Sigmoid colon (tissue), 7 donors: ENCODE data around the gene CFAP45. TPM values are rescaled to one million over a fixed set of nuclear protein-coding genes. Genes with fewer than 3 reads are reported as not detected.
A peak's percentile ranks its signal among the peaks of the same experiment; 100 is the strongest.

Experiments used
- DNase-seq: peaks from one replicate; pipeline ENCODE4 v3.0.0-alpha.2; 2019
- H3K27ac ChIP-seq, 4 donors: fragments of 200-600 bp; sonication (generic); one replicate each; pipeline ENCODE4 v1.5.1; 2016 to 2019; ENCODE audit warnings: mild to moderate bottlenecking in 1 of 4
- H3K27me3 ChIP-seq, 3 donors: fragments of 200-600 bp; sonication (generic); one replicate each; pipeline ENCODE4 v1.5.1; 2019; ENCODE audit warnings: mild to moderate bottlenecking in 1 of 3
- H3K36me3 ChIP-seq, 4 donors: fragments of 200-600 bp; sonication (generic); one replicate each; pipeline ENCODE4 v1.5.1; 2016 to 2019
- H3K4me1 ChIP-seq, 4 donors: fragments of 200-600 bp; sonication (generic); one replicate each; pipeline ENCODE4 v1.5.1; 2017 to 2019
- H3K4me3 ChIP-seq, 4 donors: fragments of 200-600 bp; sonication (generic); one replicate each; pipeline ENCODE4 v1.5.1; 2017 to 2019; ENCODE audit warnings: mild to moderate bottlenecking in 2 of 4, moderate library complexity in 1 of 4
- H3K9me3 ChIP-seq, 4 donors: fragments of 200-600 bp in 3 of 4; sonication (generic) in 3 of 4; one replicate each; pipeline versions ENCODE4 v1.5.1 to v1.6.1; 2013 to 2019
- EP300 ChIP-seq, 4 donors: sonication (generic); formaldehyde crosslinking; IDR thresholded peaks; one replicate each; pipeline ENCODE4 v1.6.1; 2017; ENCODE audit warnings: antibody characterized with exemption in 4 of 4
- POLR2A ChIP-seq, 2 donors: fragments of 450-650 bp; IDR thresholded peaks; one replicate each; pipeline ENCODE4 v1.6.1; 2016; ENCODE audit warnings: antibody characterized with exemption in 2 of 2, mild to moderate bottlenecking in 2 of 2, moderate library complexity in 2 of 2
- POLR2AphosphoS5 ChIP-seq, 4 donors: sonication (generic); formaldehyde crosslinking; IDR thresholded peaks; one replicate each; pipeline ENCODE4 v1.6.1; 2017; ENCODE audit warnings: antibody characterized with exemption in 4 of 4
- WGBS, 2 donors: extraction: QIAGEN DNeasy Blood & Tissue Kit; methylation state at CpG; one replicate each; pipeline ENCODE4 v1.1.7; 2013; 5-methylcytosine and 5-hydroxymethylcytosine counted together
- intact Hi-C: fragments of 100-400 bp; cut with DNase I; formaldehyde crosslinking; loops from one replicate; pipeline ENCODE4 v1.15.1; 2023
- polyA plus RNA-seq, 3 donors: library from polyadenylated mRNA; stranded (reverse); fragments of 200-250 nt; gene quantifications; one replicate each; pipeline ENCODE4 v1.2.3, GENCODE V29; 2013
- total RNA-seq, 4 donors: library from RNA; depleted of rRNA; stranded (reverse); fragments of >200 nt; gene quantifications; one replicate each; pipeline ENCODE4 v1.1.0, GENCODE V29; 2016
- TF ChIP-seq, protein P1 (sequence below), 4 experiments: fragments of 450-650 bp in 3 of 4; fragments of 200-600 bp in 1 of 4; IDR thresholded peaks; one replicate each; pipeline ENCODE4 v1.5.1; 2016 to 2019; ENCODE audit warnings: antibody characterized with exemption in 4 of 4, mild to moderate bottlenecking in 3 of 4, moderate library complexity in 2 of 4
- donor health status: healthy with polysubstance abuse.
- donor health status: Bipolar disorder and iron deficiency.
- donor health status: healthy.

Gene CFAP45
- total and polyA plus RNA-seq, 7 donors: 0.29 to 1.8 (median 1.0) TPM; not detected in 3

DNA sequence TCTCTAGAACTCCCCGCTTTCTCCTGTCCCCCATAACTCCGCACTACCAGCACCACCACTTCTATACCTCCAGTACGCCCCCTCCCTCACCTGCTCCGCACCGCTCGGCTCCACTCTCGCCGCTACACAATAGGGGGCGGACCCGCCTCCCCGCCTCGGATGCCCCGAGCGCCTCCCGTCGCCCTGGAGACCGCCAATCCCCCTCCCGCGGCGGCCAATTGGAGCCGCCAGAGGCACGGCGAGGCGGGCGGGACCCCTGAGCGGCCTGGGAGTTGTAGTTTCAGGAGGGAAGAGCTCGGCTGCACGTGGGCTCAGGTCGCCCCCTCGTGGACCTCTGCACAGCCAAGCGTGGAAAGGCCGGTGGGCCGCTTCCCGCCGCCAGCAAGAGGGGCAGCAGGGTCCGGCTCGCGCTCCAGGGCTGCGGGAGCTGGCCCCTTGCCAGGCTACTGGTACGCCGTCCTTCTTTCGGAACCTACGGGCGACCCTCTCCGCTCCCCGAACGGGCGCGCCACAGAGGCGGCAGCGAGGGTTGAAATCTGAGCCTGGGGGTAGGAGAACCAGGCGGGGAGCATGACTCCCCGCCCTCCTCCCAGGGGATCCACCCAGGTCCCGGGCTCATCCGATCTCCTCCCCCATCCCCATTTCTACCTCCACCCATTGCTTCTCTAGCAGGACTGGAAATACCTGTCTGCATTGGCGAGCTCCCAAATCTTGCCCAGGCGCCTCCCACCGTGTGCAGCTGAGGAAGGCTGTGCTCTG lies 45.7 kb upstream of the CFAP45 start, which contains the start of gene IGSF9:
IGSF9 (minus strand) TSS at position 131 of the 759 bp plus-strand sequence. CDS start 2,159 bp downstream, outside the sequence.
- no peaks in the 10 kb centered on the region for H3K9me3 ChIP-seq
- H3K27me3 ChIP-seq: no peaks in the 10 kb centered on the region
- DNase-seq: peak; percentile 90
- peak within 1 kb of the TSS; percentile 18 to 51 (median 46) for H3K4me3 ChIP-seq
- TF ChIP-seq, protein P1, sequence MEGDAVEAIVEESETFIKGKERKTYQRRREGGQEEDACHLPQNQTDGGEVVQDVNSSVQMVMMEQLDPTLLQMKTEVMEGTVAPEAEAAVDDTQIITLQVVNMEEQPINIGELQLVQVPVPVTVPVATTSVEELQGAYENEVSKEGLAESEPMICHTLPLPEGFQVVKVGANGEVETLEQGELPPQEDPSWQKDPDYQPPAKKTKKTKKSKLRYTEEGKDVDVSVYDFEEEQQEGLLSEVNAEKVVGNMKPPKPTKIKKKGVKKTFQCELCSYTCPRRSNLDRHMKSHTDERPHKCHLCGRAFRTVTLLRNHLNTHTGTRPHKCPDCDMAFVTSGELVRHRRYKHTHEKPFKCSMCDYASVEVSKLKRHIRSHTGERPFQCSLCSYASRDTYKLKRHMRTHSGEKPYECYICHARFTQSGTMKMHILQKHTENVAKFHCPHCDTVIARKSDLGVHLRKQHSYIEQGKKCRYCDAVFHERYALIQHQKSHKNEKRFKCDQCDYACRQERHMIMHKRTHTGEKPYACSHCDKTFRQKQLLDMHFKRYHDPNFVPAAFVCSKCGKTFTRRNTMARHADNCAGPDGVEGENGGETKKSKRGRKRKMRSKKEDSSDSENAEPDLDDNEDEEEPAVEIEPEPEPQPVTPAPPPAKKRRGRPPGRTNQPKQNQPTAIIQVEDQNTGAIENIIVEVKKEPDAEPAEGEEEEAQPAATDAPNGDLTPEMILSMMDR (IDR thresholded peaks at IDR 0.05): peak in 3 of 4 experiments; percentile 29 to 52 (median 36)
- TF ChIP-seq POLR2AphosphoS5 (IDR thresholded peaks at IDR 0.05) (peak in 1 of 4 donors; percentile 11), POLR2A (IDR thresholded peaks at IDR 0.05) (no peak), EP300 (IDR thresholded peaks at IDR 0.05) (no peak)
- H3K4me1 ChIP-seq: peaks cover 0 to 30% (median 20%) of the 10 kb centered on the region in 4 donors
- intact Hi-C loops: loop anchor here (5.0 kb wide), 1 partner anchor 163 kb away; the partner anchor contains the start of gene DUSP23
- H3K36me3 ChIP-seq: no peaks in the 10 kb centered on the region
- H3K27ac ChIP-seq: peak within 1 kb of the TSS in 2 of 4 donors; percentile 17 to 21
- 1 to 2% methylated on average over 58 of the region's 58 CpGs for WGBS, 2 donors

DNA sequence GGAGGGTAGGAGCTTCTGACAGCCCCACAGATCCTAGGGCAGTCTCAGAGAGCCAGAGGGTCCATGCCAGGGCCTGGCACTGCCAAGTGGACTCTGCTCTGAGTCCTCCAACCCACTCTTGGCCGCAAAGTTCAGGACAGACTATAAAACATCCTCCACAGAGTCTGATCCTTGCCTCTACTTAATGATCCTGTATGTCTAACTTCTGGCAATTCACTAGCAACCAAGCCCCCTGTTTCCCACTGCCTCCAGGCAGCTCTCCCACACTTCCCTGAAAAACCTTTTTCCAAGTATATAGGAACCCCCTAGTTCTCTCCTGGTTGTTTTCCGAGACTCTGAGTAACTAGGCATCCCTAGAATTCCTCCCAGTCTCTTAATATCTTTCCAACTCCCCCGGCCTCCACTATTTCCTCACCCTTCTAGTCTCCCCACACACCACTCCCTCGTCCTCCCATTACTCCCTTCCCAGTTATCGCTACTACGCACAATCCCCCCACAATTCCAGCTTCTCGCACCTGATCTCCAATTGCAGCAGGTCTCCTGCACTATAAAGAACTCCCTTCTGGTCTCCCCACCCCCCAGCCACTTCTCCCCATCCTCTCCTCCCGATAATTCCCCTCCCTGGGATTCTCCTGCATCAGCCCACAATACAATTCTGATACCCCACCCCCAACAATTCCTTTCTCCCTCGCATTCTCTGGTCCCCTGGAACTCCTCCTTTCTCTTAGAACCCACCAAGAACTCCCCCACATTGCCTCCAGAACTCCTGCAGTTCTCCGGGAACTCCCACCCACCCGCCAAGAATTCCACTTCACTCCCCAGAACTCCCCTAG lies 44.9 kb upstream of the CFAP45 start:
- H3K27me3 ChIP-seq: no peaks in the 10 kb centered on the region
- intact Hi-C loops: loop anchor here (5.0 kb wide), 1 partner anchor 163 kb away; the partner anchor contains the start of gene DUSP23
- H3K9me3 ChIP-seq: no peaks in the 10 kb centered on the region
- no peak for TF ChIP-seq EP300 (IDR thresholded peaks at IDR 0.05)
- TF ChIP-seq POLR2AphosphoS5 (IDR thresholded peaks at IDR 0.05): no peak
- TF ChIP-seq, protein P1 (IDR thresholded peaks at IDR 0.05): no peak
- TF ChIP-seq POLR2A (IDR thresholded peaks at IDR 0.05): no peak
- H3K27ac ChIP-seq: no peak overlapping the region
- no peaks in the 10 kb centered on the region for H3K36me3 ChIP-seq
- DNase-seq: no peak
- 41 to 45% methylated on average over 11 of the region's 11 CpGs for WGBS, 2 donors
- peaks cover 0 to 29% (median 20%) of the 10 kb centered on the region in 4 donors for H3K4me1 ChIP-seq
- peak overlapping the region; percentile 18 to 51 (median 46) for H3K4me3 ChIP-seq

DNA sequence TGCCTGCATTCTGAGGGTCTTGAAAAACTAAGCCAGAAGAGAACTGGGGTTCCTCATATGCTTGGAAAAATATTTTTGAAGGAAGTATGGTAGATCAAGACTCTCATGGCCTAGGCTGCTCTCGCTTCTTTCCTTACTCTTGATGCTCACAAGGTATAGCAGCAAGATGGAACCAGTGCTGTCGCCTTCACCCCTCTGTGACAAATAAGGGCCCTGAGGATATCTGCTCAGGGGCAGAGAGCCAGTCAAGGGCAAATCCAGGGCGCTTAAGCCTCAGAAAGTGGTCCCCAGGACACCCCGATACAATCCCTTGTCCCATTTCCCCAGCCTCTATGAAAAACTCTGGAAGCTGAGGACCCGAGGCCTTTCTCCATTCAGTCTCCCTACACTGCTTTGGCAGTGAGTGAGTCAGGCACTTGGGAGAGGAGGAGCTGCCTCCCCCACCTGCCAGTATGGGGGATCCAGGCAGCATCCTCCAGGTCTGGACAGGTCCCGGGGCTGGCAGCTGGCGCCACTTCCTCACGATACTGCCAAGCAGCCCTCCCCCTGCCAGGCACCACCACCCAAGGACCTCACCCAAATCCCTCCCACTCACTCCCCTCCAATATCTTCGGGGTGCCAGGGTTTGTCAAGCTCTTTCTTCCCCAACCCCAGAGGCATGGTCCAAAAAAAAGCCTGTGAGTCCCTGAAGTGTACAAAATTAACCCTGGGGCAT lies 44.1 kb upstream of the CFAP45 start:
- no peaks in the 10 kb centered on the region for H3K27me3 ChIP-seq
- H3K9me3 ChIP-seq: no peaks in the 10 kb centered on the region
- no peak overlapping the region for H3K4me3 ChIP-seq
- H3K27ac ChIP-seq: no peak overlapping the region
- no peak for DNase-seq
- H3K36me3 ChIP-seq: no peaks in the 10 kb centered on the region
- 80 to 84% methylated on average over 9 of the region's 9 CpGs for WGBS, 2 donors
- TF ChIP-seq POLR2A (IDR thresholded peaks at IDR 0.05) (no peak), POLR2AphosphoS5 (IDR thresholded peaks at IDR 0.05) (no peak), EP300 (IDR thresholded peaks at IDR 0.05) (no peak)
- TF ChIP-seq, protein P1 (IDR thresholded peaks at IDR 0.05): no peak
- H3K4me1 ChIP-seq: peaks cover 0 to 21% (median 17%) of the 10 kb centered on the region in 4 donors
- intact Hi-C loops: no loop called here

DNA sequence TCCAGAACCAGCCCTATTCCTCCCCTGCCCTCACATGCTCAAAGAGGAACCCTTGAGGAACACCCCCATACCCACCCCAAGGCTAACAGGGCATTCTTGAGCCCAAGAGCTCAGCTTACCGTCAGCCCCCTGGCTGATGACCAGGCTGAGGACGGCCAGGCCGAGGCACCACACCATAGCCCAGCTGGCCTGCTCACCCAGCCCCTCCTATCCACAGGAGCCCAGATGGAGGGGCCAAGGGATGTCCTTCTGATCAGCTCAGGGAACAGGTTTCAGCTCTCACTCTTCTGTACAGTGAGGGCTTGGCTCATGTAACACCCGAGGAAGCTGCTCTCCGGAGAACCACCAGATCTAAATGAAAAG lies 43.3 kb upstream of the CFAP45 start:
- Histone ChIP-seq H3K4me3 (no peak overlapping the region), H3K27ac (no peak overlapping the region), H3K27me3 (no peaks in the 10 kb centered on the region), H3K4me1 (peaks cover 0 to 15% (median 15%) of the 10 kb centered on the region in 4 donors), H3K36me3 (no peaks in the 10 kb centered on the region), H3K9me3 (no peaks in the 10 kb centered on the region)
- intact Hi-C loops: no loop called here
- TF ChIP-seq EP300 (IDR thresholded peaks at IDR 0.05): no peak
- TF ChIP-seq POLR2AphosphoS5 (IDR thresholded peaks at IDR 0.05): no peak
- TF ChIP-seq, protein P1 (IDR thresholded peaks at IDR 0.05): no peak
- TF ChIP-seq POLR2A (IDR thresholded peaks at IDR 0.05): no peak
- WGBS, 2 donors: 84 to 95% methylated on average over 5 of the region's 5 CpGs
- DNase-seq: no peak
